ENCODE measurements around the gene HSPG2.
"Not testable (repeated sequence)": the region's sequence is repeated elsewhere in the genome, so short reads cannot be mapped to it uniquely, and the experiment has no call there.

The HSPG2 gene

GRCh38 chr1:21820597-21821232 lies 116.4 kb downstream of the HSPG2 start:
- DNase-seq = no peak

DNA sequence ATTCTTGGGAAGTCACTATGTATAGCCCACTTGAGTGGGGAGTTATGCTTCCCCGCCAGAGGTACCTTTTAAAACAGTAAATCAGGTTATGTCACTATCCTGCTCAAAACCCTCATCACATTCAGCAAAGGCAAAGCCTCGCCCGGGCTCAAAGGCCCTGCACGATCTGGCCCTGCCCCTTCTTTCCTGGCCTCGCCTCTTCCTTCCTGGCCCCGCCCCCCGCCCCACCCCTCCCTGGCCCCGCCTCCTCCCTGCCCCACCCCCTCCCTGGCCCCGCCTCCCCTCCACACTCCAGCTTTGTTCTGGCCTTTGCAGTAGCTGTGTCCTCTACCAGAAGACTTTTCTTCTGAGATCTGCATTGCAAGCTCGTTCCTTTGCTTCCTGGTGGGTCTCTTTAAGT lies 118.5 kb downstream of the HSPG2 start:
- DNase-seq = peak; percentile 26

GRCh38 chr1:21816602-21817302 lies 120.4 kb downstream of the HSPG2 start:
- DNase-seq = no peak

GRCh38 chr1:21815724-21816321 lies 121.3 kb downstream of the HSPG2 start:
- DNase-seq = no peak

DNA sequence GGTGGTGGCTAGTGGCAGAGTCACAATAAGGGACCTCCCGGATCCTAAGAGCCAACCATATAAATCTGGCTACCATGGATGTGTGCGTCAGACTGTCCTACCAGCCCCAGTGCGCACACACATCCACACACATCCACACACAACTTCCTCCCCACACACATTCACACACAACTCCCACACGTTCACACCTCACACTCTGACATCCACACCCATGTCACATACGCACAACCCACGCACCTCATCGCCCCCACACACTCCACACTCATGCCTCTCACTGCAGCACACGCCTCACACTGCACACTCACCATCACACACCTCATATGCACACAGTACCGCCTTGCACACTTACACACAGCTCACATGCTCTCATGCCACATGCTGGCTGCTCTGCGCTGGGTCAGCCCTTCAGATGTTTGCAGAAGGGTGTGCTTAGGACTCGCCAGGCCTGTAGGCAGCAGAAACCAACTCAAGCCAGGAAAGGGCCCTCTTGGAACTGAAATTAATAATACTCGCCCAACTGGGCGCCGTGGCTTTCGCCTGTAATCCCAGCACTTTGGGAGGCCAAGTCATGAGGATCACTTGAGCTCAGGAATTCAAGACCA lies 122.0 kb downstream of the HSPG2 start:
- DNase-seq = no peak

DNA sequence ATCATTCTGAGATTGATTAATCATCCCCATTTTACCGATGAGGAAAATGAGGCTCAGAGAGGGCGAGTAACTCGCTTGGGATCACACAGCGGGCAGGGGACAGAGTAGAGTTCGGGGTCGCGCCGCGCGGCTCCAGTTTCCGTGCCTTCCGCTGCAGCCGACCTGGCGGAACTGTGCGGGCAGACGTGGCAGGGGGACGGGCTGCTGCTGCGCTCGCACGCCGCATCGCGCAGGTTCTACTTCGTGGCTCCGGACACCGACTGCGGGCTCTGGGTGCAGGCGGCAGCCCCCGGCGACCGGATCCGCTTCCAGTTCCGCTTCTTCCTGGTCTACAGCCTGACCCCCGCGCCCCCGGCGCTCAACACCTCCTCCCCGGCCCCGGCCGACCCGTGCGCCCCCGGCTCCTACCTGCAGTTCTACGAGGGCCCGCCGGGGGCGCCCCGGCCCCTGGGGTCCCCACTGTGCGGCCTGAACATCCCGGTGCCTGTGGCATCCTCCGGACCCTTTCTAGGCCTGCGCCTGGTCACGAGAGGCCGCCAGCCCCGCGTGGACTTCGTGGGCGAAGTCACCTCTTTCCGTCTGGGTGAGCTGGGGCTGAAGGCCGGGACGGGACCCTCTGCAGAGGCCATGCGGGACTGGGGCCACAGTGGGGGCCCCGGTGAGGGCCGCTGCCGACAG lies 122.7 kb downstream of the HSPG2 start:
- no peak for DNase-seq

DNA sequence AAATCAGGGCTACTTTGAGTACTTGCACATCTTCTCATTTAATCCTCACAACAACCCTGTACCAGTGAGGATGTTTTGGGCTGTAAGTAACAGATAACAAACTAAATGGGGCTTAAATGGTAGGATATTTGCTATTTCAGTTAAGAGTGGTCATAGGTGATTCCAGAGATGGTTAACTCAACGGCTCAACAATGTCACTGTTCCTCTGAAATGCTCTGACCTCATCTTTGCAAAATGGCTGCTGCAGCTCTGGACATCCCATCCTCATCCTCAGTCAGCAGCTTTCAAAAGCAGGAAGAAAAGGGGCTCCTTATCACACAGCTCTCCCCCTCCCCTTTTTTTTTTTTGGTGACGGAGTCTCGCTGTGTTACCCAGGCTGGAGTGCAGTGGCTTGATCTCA lies 123.6 kb downstream of the HSPG2 start:
- DNase-seq = no peak

GRCh38 chr1:21811875-21812305 lies 125.2 kb downstream of the HSPG2 start, which contains the start of gene LDLRAD2:
LDLRAD2 (plus strand) TSS chr1:21812265; CDS start chr1:21812452, 187 bp downstream.
- DNase-seq = no peak

GRCh38 chr1:21804536-21804935 lies 132.6 kb downstream of the HSPG2 start:
- no peak for DNase-seq

- DNase-seq = no peak
These were observed 136.0 kb downstream of the HSPG2 start for GRCh38 chr1:21801100-21801499.

GRCh38 chr1:21799730-21800129 lies 137.4 kb downstream of the HSPG2 start:
- DNase-seq = no peak

DNA sequence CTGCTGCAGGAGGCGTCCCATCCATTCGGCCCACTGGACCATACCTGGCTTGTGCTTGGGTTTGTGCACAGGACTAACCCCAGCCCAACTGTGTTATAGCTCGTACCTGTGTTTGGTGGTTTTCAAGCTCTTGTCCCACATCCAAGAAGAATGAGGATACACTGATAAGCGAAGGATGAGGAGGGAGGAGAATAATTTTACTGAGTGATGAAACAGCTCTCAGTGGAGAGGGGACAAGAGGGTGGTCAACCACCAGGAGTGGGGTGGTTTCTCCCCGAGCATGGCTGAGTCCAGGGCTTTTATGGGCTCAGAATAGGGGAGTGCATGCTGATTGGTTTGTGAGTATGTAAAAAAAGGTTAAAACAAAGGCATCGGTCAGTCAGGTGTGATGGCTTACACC lies 142.0 kb downstream of the HSPG2 start:
- DNase-seq = no peak

GRCh38 chr1:21794656-21795055 lies 142.5 kb downstream of the HSPG2 start:
- DNase-seq = no peak

GRCh38 chr1:21793104-21793503 lies 144.0 kb downstream of the HSPG2 start:
- DNase-seq = no peak

GRCh38 chr1:21786640-21787039 lies 150.5 kb downstream of the HSPG2 start:
- DNase-seq = no peak

- not testable (repeated sequence) for DNase-seq
These were observed 151.3 kb downstream of the HSPG2 start for GRCh38 chr1:21785764-21786163.

- DNase-seq = no peak
These were observed 153.2 kb downstream of the HSPG2 start for GRCh38 chr1:21783679-21784603.

GRCh38 chr1:21782868-21783678 lies 154.0 kb downstream of the HSPG2 start, which contains the start of gene USP48:
USP48 (minus strand) TSS chr1:21783149; CDS start chr1:21782957, 192 bp downstream.
- peak; percentile 95 for DNase-seq

DNA sequence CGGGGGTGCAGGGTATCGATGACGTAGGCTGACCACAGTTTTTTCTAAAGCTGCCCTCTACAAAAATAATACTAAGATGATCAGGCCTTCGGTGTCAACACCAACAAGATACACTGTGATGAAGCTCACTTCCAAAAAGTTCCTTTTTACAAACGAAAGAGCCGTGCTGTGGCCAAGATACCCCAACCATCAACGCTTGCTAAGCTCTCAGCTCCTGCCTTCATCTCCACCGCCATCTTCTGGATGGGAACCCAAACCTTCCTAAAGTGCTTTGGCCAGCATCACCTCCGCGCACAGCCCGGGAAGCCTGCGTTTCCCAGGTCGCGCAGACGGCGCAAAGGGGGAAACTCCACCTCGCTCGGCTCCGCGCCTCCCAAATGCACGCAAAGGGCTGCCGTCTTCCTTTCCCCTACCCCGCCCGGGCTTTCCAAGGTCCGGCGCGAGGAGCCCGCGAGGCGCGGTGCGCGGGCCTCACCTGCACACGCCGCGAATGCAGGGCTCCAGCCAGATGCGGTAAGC lies 154.7 kb downstream of the HSPG2 start:
- peak; percentile 33 for DNase-seq

DNA sequence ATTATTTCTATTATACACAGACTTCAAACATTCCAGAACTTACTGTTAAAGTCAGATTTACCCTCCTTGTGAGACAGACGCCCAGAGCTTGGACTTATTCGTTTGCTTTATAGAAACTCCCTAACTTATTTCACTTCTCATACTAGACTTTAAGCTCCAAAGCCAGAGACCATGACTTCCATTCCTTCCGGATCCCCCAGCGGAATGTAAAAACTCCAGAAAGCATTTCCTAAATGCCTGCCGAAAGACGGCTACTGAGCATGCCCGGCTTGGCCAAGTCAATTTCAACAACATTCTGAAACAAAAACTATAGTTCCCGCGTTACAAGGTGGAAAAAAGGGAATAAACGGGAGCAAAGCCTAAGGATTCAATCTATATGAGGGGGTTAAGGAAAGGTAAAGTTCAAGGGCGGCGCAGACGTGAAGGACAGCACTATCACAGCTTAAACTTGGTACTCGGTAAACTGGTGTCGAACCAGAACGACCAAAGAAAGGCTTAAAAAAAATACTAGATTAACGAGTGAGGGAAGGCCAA lies 155.2 kb downstream of the HSPG2 start:
- DNase-seq = no peak

All from NCI-H1436 (cell line).